GM19328 (cell line): Measurements from ENCODE around the gene FALEC.
"Not testable (repeated sequence)": the region's sequence is repeated elsewhere in the genome, so short reads cannot be mapped to it uniquely, and the experiment has no call there.

Experiments used
- ATAC-seq: cut with Tn5 transposase; IDR thresholded peaks from one replicate; pipeline ENCODE4 v1.9.1; 2021; ENCODE audit warnings: mild to moderate bottlenecking, moderate library complexity; ENCODE audit not compliant: unreplicated experiment

Gene FALEC

DNA sequence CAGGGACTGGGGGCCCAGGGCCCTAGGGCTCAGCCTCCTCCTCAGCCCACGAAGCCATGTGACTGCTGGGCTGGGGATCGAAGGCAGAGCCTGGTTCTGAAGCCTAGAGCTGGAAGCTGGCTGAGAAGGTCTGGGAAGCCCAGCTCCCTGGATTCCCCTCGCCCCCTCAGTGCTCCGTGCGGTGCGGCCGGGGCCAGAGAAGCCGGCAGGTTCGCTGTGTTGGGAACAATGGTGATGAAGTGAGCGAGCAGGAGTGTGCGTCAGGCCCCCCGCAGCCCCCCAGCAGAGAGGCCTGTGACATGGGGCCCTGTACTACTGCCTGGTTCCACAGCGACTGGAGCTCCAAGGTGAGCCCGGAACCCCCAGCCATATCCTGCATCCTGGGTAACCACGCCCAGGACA lies 42.8 kb downstream of the FALEC start:
- no peak for ATAC-seq

DNA sequence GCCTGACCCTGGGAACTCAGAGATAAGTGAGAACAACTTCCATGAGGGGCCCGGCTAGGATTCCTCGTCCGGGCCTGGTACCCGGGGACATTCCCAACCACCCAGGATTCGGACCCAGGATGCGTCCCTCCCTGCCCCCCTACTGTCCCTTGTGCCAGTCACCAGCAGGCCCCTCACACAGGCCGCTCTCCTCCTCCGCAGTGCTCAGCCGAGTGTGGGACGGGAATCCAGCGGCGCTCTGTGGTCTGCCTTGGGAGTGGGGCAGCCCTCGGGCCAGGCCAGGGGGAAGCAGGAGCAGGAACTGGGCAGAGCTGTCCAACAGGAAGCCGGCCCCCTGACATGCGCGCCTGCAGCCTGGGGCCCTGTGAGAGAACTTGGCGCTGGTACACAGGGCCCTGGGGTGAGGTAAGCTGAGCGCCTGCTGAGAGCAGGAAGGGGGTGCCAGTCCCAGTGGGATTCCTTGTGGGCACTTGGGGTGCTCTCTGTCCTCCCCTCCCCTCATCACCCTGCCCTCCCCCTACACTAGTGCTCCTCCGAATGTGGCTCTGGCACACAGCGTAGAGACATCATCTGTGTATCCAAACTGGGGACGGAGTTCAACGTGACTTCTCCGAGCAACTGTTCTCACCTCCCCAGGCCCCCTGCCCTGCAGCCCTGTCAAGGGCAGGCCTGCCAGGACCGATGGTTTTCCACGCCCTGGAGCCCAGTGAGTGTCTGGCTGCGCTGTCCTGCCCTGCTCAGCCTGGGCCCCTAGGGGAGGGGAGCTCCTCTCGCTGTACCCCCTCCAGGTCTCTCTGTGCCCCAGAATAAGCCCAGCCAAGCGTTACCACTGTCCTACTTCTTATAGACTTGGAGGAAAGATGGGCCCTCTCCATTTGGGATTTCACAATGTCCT lies 43.5 kb downstream of the FALEC start:
- no peak for ATAC-seq

- ATAC-seq, result no peak
Observed at GRCh38 chr1:150559656-150560010, 44.1 kb downstream of the FALEC start.

- ATAC-seq, result no peak
Observed at GRCh38 chr1:150560011-150560438, 44.5 kb downstream of the FALEC start.

DNA sequence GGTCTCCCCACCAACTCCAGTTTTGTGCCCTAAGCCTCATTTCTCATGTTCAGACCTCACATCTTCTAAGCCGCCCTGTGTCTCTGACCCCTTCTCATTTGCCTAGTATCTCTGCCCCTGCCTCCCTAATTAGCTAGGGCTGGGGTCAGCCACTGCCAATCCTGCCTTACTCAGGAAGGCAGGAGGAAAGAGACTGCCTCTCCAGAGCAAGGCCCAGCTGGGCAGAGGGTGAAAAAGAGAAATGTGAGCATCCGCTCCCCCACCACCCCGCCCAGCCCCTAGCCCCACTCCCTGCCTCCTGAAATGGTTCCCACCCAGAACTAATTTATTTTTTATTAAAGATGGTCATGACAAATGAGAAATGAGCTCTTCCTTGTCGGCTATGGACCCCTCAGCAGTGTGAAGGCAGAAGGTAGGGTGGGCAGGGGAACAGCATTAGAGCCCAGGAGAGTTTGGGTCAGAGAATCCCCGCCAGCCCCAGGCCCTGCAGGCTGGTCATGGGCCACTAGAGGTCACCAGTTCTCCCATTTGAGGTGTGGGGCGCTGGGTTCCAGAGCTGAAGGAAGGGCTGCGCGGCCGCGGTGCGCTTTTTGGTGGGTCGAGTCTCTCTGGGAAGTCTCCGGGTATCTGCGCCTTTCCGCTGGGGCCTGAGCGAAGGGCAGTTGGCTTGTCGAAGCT lies 45.2 kb downstream of the FALEC start:
- no peak for ATAC-seq

DNA sequence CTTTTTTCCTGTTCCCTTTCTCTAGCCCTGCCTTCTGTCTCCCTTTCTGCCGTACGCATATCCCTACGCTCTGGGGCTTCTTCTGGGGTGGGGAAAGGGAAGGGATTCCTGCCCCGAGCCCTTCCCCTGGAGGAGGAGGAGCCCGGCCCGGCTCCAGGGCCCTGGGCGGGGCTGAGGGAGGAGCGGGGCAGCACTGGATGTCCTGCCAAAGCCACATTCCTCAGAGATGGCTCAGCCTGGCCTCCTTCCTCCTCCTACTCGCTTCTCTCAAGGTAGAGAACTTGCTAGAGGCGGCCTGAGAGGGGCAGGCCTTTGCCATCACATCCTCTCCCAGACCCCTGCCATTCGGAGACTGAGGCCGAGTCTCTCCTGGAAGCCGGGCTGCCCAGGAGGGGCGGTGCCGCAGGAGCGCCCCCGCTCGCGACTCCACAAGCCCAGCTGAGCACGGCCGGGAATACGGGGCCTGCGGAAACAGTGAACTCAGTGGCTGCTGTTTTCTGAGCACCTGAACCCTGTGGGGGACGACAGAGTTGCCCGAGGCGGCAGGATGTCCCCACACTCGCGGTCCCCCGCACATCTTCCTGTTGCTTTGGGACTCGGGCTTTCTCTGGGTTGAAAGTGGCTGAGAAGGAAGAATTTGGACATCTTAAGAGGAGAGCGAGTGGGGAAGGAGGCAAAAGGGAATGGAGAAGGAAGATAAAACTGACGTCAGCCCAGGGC lies 45.9 kb downstream of the FALEC start:
- ATAC-seq, result no peak

DNA sequence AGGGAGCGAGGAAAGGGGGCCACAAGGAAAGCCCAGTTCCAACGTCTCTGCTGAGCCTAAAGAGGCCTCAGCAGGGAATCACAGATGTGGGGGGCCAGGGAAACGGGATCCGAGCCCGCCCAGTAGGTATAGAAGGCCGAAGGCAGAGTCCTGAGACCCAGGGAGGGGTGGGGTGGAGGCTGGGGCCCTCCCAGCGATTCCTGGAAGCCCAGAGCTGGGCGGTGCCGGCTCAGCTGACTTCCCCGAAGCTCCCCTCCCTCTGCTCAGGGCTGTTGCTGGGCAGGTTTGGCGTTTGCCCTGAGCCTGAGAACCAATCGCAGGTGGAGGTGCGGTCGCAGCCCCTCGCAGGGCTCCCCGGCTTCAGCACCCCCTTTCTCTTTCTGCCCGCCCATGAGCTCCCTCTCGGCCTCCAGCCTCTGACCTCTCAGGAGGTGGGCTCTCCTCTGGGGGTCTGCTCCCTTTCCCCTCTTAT lies 46.5 kb downstream of the FALEC start:
- ATAC-seq, result peak; percentile 44

- ATAC-seq, result peak; percentile 39
Observed at GRCh38 chr1:150562446-150563339, 47.1 kb downstream of the FALEC start.

DNA sequence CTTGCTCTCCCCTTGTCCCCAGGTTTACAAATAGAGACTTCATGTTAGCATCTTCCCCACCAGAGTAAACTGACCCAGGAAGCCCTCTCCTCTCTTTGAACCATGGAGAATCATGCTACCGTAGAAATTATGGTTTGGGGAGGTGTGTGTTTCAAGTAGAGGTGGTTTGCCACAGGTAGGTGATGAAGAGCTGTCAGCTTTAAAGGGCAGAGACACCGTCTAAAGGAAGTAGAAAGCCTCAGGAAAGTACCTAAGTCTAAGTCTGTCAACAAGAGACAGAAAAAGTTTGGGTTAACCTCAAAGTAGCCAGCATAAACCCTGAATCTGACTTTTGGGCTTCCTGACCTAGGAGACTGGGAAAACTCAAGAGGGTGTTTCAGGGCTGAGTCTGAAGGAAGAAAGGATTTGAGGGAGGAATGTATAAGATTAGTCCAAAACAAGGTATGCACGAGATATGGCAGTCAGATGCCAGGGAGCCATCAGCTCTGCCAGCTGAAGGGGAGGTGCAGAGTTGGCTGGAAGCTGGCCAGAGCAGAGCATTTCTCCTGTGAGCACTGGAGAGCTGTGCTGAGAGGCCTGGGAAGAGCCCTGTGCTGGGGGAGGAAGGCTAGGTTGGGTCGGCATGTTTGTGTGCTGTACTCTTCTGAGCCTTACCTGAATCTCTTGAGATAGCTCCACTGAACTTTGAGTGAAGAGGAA lies 47.9 kb downstream of the FALEC start:
- no peak for ATAC-seq

- ATAC-seq, result no peak
Observed at GRCh38 chr1:150564051-150564991, 48.8 kb downstream of the FALEC start.

GRCh38 chr1:150565240-150565991 lies 49.9 kb downstream of the FALEC start:
- ATAC-seq, result not testable (repeated sequence)

- ATAC-seq, result no peak
Observed at GRCh38 chr1:150566589-150567340, 51.2 kb downstream of the FALEC start.

- no peak for ATAC-seq
Observed at GRCh38 chr1:150567341-150567716, 51.8 kb downstream of the FALEC start.

GRCh38 chr1:150567717-150568593 lies 52.4 kb downstream of the FALEC start:
- no peak for ATAC-seq

DNA sequence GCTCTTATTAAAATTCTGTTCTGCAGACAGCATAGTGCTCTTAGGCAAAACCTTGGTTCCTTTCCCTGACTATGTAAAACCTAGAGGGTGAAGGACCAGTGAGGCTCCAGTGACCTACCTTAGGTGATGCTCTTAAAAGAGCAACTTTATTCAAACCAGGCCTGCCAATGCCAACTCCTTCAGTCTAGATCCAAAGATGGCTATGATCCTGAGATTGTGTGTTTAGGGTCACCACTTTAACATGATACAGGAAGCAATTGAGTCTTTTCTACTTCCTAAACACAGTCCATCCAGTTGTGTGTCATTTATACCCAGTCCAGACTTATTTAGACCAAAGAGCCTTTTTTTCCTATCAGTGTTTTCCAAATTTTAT lies 53.0 kb downstream of the FALEC start:
- ATAC-seq, result no peak

GRCh38 chr1:150572918-150573647 lies 57.5 kb downstream of the FALEC start:
- no peak for ATAC-seq
